Activated naive CD4-positive, alpha-beta T cell treated with anti-CD3 and anti-CD28 coated beads for 36 hours (primary cell): Measurements from ENCODE around the gene WDFY2. TPM values are rescaled to one million over a fixed set of nuclear protein-coding genes. Genes with fewer than 3 reads are reported as not detected.

Experiments used
- CTCF ChIA-PET: fragments of 350-600 bp; sonication (Branson Sonifier 250); formaldehyde crosslinking; loops from one replicate; lab custom pipeline; 2021; ENCODE audit warnings: antibody characterized with exemption; lab: Charles Lee
- DNase-seq: peaks from one replicate; pipeline ENCODE4 v3.0.0-alpha.2; 2020
- H3K27ac Mint-ChIP-seq: one replicate; pipeline ENCODE4 v1.8.0; 2021; ENCODE audit warnings: mild to moderate bottlenecking, mixed read lengths
- H3K27me3 Mint-ChIP-seq: one replicate; pipeline ENCODE4 v1.8.0; 2021; ENCODE audit warnings: low read depth, mixed read lengths
- H3K36me3 Mint-ChIP-seq: one replicate; pipeline ENCODE4 v1.8.0; 2021; ENCODE audit warnings: low read depth, mixed read lengths
- H3K4me1 Mint-ChIP-seq: one replicate; pipeline ENCODE4 v1.8.0; 2021; ENCODE audit warnings: low read depth, mixed read lengths
- H3K4me3 Mint-ChIP-seq: one replicate; pipeline ENCODE4 v1.8.0; 2021; ENCODE audit warnings: mild to moderate bottlenecking, moderate library complexity, mixed read lengths
- H3K9me3 Mint-ChIP-seq: one replicate; pipeline ENCODE4 v1.8.0; 2021; ENCODE audit warnings: mixed read lengths
- intact Hi-C: fragments of 100-400 bp; cut with micrococcal nuclease; formaldehyde crosslinking; loops from one replicate; pipeline ENCODE4 v1.15.1; 2023
- total RNA-seq, 2 experiments: library from RNA; stranded (reverse); gene quantifications; one replicate each; pipeline ENCODE4 v1.2.3, GENCODE V29; 2021

WDFY2 gene
- total RNA-seq, 2 experiments from 2014 or later = 8.3 to 11.3 TPM

DNA sequence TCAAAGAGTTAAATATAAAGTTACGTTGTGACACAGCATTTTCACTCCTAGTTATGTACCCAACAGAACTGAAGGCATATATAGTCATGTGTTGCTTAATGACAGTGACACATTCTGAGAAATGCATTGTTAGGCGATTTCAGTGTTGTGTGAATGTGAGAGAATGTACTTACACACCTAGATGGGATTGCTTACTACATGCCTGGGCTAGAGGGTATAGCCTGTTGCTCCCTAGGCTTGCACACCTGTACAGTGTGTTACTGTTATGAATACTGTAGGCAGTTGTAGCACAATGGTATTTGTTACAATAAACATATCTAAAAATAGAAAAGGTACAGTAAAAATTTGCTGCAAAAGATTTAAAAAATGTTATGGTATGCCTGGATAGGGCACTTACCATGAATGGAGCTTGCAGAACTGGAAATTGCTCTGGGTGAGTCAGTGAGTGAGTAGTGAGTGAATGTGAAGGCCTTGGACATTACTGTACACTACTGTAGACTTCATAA is 130.5 kb downstream of the WDFY2 start:
- no peaks in the 10 kb centered on the region for H3K9me3 Mint-ChIP-seq
- no peaks in the 10 kb centered on the region for H3K27me3 Mint-ChIP-seq
- CTCF ChIA-PET = no interaction called here
- no peak for DNase-seq
- no peak overlapping the region for H3K4me3 Mint-ChIP-seq
- H3K27ac Mint-ChIP-seq = no peak overlapping the region
- no peaks in the 10 kb centered on the region for H3K4me1 Mint-ChIP-seq
- intact Hi-C loops = no loop called here
- peaks cover 2% of the 10 kb centered on the region for H3K36me3 Mint-ChIP-seq

GRCh38 chr13:51715613-51716012 is 131.4 kb downstream of the WDFY2 start:
- Mint-ChIP-seq H3K9me3 (no peaks in the 10 kb centered on the region), H3K27ac (no peak overlapping the region), H3K27me3 (no peaks in the 10 kb centered on the region), H3K4me1 (no peaks in the 10 kb centered on the region), H3K4me3 (no peak overlapping the region), H3K36me3 (peaks cover 2% of the 10 kb centered on the region)
- intact Hi-C loops = no loop called here
- peak; percentile 11 for DNase-seq
- CTCF ChIA-PET = no interaction called here

DNA sequence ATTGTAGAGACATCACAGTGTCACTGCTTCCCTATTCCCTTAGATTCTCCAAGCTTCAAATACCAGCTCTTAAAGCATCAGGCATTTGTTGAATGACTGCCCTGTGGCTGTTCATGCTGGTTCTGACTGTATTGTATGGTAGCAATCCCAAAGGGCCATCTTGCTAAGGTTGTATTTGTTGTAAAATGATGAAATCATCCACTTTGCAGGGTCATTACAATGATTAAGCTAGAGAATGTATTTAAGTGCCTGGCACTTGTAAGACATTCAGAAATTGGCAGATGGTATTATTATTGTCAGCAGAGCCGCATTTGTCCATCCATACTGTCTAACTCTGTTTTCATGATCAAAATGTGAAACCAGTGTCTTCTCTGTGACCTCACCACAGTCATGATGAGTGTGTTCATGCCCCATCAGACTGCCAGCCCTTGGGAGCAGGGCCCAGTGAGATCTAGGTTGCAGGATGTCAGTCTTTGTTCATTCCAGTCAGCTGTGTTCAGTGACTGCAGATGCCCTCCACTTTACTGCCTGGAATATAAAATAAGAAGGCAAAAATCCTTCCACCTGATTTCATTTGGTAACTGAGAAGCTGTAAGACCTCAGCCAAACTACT is 133.6 kb downstream of the WDFY2 start:
- CTCF ChIA-PET = interaction anchor here (1.0 kb wide), 1 partner anchor 8 kb away, joined by 4 read pairs; no protein-coding TSS in a partner anchor
- Mint-ChIP-seq H3K27me3 (no peaks in the 10 kb centered on the region), H3K4me3 (no peak overlapping the region), H3K4me1 (no peaks in the 10 kb centered on the region), H3K9me3 (no peaks in the 10 kb centered on the region), H3K36me3 (peaks cover 2% of the 10 kb centered on the region), H3K27ac (no peak overlapping the region)
- intact Hi-C loops = no loop called here
- DNase-seq = no peak

DNA sequence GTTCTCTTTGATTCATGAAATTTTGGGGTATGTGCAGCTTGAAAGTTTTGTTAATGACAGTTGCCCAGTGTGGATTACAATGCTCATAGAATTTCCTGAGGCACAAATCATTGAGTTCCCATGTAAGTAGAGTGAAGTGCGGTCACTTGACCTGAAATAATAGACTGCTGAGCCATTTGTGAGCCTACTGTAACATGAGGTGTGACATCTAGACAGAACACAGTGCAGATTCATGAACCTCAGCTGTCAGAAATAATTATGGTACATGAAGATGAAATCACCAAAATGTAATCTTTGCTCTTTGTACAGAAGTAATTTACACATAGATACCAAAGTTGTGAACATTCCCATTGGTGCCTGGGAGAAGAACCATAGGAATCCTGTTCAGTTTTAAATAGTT is 135.1 kb downstream of the WDFY2 start:
- no peak for DNase-seq
- intact Hi-C loops = no loop called here
- Mint-ChIP-seq H3K4me1 (no peaks in the 10 kb centered on the region), H3K27ac (no peak overlapping the region), H3K9me3 (no peaks in the 10 kb centered on the region), H3K27me3 (no peaks in the 10 kb centered on the region), H3K4me3 (no peak overlapping the region), H3K36me3 (peaks cover 4% of the 10 kb centered on the region)
- CTCF ChIA-PET = no interaction called here

- Mint-ChIP-seq H3K4me1 (no peaks in the 10 kb centered on the region), H3K36me3 (peaks cover 10% of the 10 kb centered on the region), H3K27ac (no peak overlapping the region), H3K27me3 (no peaks in the 10 kb centered on the region), H3K4me3 (no peak overlapping the region), H3K9me3 (no peaks in the 10 kb centered on the region)
- CTCF ChIA-PET = interaction anchor here (0.7 kb wide), 1 partner anchor 32 kb away, joined by 3 read pairs; no protein-coding TSS in a partner anchor
- DNase-seq = no peak
- intact Hi-C loops = no loop called here
Measured at GRCh38 chr13:51721496-51721895, 137.2 kb downstream of the WDFY2 start.

- H3K4me3 Mint-ChIP-seq = no peak overlapping the region
- CTCF ChIA-PET = interaction anchor here (0.7 kb wide), 1 partner anchor 314 kb away, joined by 3 read pairs; no protein-coding TSS in a partner anchor
- H3K9me3 Mint-ChIP-seq = no peaks in the 10 kb centered on the region
- no peak overlapping the region for H3K27ac Mint-ChIP-seq
- H3K36me3 Mint-ChIP-seq = peaks cover 16% of the 10 kb centered on the region
- intact Hi-C loops = no loop called here
- H3K27me3 Mint-ChIP-seq = no peaks in the 10 kb centered on the region
- H3K4me1 Mint-ChIP-seq = no peaks in the 10 kb centered on the region
- DNase-seq = no peak
Measured at GRCh38 chr13:51723529-51723928, 139.3 kb downstream of the WDFY2 start.

GRCh38 chr13:51724721-51725120 is 140.5 kb downstream of the WDFY2 start:
- H3K27me3 Mint-ChIP-seq = no peaks in the 10 kb centered on the region
- CTCF ChIA-PET = no interaction called here
- peaks cover 14% of the 10 kb centered on the region for H3K36me3 Mint-ChIP-seq
- H3K4me3 Mint-ChIP-seq = no peak overlapping the region
- DNase-seq = no peak
- no peaks in the 10 kb centered on the region for H3K4me1 Mint-ChIP-seq
- no peaks in the 10 kb centered on the region for H3K9me3 Mint-ChIP-seq
- no peak overlapping the region for H3K27ac Mint-ChIP-seq
- intact Hi-C loops = no loop called here

DNA sequence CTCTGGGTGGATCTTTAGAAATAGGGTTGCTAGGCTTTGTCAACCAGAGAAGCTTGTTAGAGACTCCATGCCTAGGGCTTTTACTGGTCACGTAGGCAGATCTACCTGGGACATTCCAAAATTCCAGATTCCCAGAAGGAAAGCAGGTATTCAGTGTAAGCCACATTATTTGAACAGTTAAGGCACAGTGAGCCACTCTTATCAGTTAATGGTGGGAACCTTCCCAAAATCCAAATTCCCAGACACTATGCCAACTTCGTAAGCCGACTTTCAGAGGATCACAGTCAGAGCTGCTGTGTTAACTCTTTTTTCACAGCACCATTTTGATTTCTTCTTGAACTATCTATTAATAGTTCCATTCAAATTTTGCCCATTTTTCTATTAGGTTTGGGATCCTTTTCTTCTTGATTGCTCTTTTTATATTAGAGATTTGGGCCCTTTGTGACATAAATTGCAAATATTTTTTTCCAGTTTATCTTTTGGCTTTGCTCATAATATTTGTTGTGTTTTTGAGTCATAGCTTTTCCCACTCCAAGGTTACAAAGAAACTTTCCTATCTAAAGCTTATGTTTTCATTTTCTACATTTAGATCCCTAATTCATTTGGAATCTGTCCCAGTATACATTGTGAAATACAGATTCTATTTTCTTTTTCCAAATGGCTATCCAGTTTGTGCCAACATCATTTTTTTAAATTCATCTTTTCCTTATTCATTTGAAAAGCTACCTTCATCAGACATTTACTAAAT is 142.4 kb downstream of the WDFY2 start:
- no peak for DNase-seq
- Mint-ChIP-seq H3K4me3 (no peak overlapping the region), H3K36me3 (peaks cover 14% of the 10 kb centered on the region), H3K27me3 (no peaks in the 10 kb centered on the region), H3K9me3 (no peaks in the 10 kb centered on the region), H3K27ac (no peak overlapping the region), H3K4me1 (no peaks in the 10 kb centered on the region)
- intact Hi-C loops = no loop called here
- CTCF ChIA-PET = interaction anchor here (0.7 kb wide), 1 partner anchor 601 kb away, joined by 3 read pairs; no protein-coding TSS in a partner anchor

DNA sequence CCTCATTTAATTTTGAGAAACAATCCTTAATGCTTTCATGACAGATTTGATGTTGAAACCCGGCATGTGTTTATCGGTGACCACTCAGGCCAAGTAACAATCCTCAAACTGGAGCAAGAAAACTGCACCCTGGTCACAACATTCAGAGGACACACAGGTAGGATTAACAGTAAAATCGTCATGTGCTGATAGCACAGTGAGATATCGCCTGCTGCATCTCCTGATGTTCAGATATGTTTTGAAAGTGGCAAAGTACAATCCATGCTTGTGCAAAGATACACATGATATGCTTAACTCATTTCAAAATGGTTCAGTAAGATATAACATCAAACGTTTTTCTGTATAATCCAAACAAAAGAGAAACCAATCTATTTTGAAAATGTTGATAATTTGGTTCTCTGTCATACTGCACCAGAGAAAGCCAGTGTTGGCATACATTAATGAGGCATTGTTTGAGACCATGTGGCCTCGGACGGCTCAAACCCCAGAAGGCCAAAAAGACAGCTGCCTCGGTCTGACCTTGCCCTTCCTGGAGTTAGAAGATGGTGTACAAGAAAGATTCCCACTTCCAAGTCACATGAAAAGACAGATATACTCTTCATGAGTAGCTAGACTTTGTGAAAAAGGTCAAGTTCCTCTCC is 143.5 kb downstream of the WDFY2 start:
- DNase-seq = no peak
- Mint-ChIP-seq H3K4me1 (no peaks in the 10 kb centered on the region), H3K27ac (no peak overlapping the region), H3K27me3 (no peaks in the 10 kb centered on the region), H3K9me3 (no peaks in the 10 kb centered on the region), H3K36me3 (peaks cover 14% of the 10 kb centered on the region), H3K4me3 (no peak overlapping the region)
- CTCF ChIA-PET = no interaction called here
- intact Hi-C loops = no loop called here

GRCh38 chr13:51728275-51728673 is 144.0 kb downstream of the WDFY2 start:
- H3K27ac Mint-ChIP-seq = no peak overlapping the region
- DNase-seq = no peak
- H3K4me1 Mint-ChIP-seq = no peaks in the 10 kb centered on the region
- intact Hi-C loops = no loop called here
- H3K36me3 Mint-ChIP-seq = peaks cover 13% of the 10 kb centered on the region
- H3K9me3 Mint-ChIP-seq = no peaks in the 10 kb centered on the region
- H3K4me3 Mint-ChIP-seq = no peak overlapping the region
- H3K27me3 Mint-ChIP-seq = no peaks in the 10 kb centered on the region
- CTCF ChIA-PET = no interaction called here

- H3K4me3 Mint-ChIP-seq = no peak overlapping the region
- peaks cover 12% of the 10 kb centered on the region for H3K36me3 Mint-ChIP-seq
- no peaks in the 10 kb centered on the region for H3K27me3 Mint-ChIP-seq
- CTCF ChIA-PET = no interaction called here
- no peaks in the 10 kb centered on the region for H3K4me1 Mint-ChIP-seq
- H3K27ac Mint-ChIP-seq = no peak overlapping the region
- DNase-seq = no peak
- intact Hi-C loops = no loop called here
- H3K9me3 Mint-ChIP-seq = no peaks in the 10 kb centered on the region
Measured at GRCh38 chr13:51728972-51729371, 144.7 kb downstream of the WDFY2 start.

GRCh38 chr13:51729866-51730553 is 145.7 kb downstream of the WDFY2 start:
- CTCF ChIA-PET = no interaction called here
- Mint-ChIP-seq H3K4me3 (no peak overlapping the region), H3K27ac (no peak overlapping the region), H3K4me1 (no peaks in the 10 kb centered on the region), H3K27me3 (no peaks in the 10 kb centered on the region), H3K9me3 (no peaks in the 10 kb centered on the region), H3K36me3 (peaks cover 12% of the 10 kb centered on the region)
- DNase-seq = peak; percentile 56
- intact Hi-C loops = no loop called here
